Smooth muscle cell (in vitro differentiated cells): ENCODE measurements around the gene AGBL5. TPM values are rescaled to one million over a fixed set of nuclear protein-coding genes. Genes with fewer than 3 reads are reported as not detected.

Source experiments
- DNase-seq: peaks from one replicate; lab custom pipeline; 2025; ENCODE audit not compliant: unreplicated experiment; lab: John Stamatoyannopoulos, UW
- H2AFZ ChIP-seq: fragments of 200-600 bp; sonication (generic); 2 replicates; pipeline ENCODE4 v1.6.0; 2016; ENCODE audit warnings: antibody characterized with exemption, low read depth, mild to moderate bottlenecking
- H3F3A ChIP-seq: fragments of 200-600 bp; sonication (generic); 2 replicates; pipeline ENCODE4 v1.6.0; 2017; ENCODE audit warnings: antibody characterized with exemption, low read depth
- H3K27ac ChIP-seq: fragments of 200-600 bp; sonication (generic); 2 replicates; pipeline ENCODE4 v1.5.1; 2016; ENCODE audit warnings: low read depth, mild to moderate bottlenecking
- H3K27me3 ChIP-seq: fragments of 200-600 bp; sonication (generic); 2 replicates; pipeline ENCODE4 v1.6.1; 2016; ENCODE audit warnings: low read depth, mild to moderate bottlenecking
- H3K36me3 ChIP-seq: fragments of 200-600 bp; sonication (generic); 2 replicates; pipeline ENCODE4 v1.5.1; 2016; ENCODE audit warnings: low read depth
- H3K4me1 ChIP-seq: fragments of 200-600 bp; sonication (generic); 2 replicates; pipeline ENCODE4 v1.5.1; 2016; ENCODE audit warnings: low read depth
- H3K4me2 ChIP-seq: fragments of 200-600 bp; sonication (generic); 2 replicates; pipeline ENCODE4 v1.6.0; 2016; ENCODE audit warnings: mild to moderate bottlenecking
- H3K4me3 ChIP-seq: fragments of 200-600 bp; sonication (generic); 2 replicates; pipeline ENCODE4 v1.5.1; 2016; ENCODE audit warnings: mild to moderate bottlenecking
- H3K79me2 ChIP-seq: fragments of 200-600 bp; sonication (generic); 2 replicates; pipeline ENCODE4 v1.6.0; 2016; ENCODE audit warnings: low read depth, mild to moderate bottlenecking
- H3K9ac ChIP-seq: fragments of 200-600 bp; sonication (generic); 2 replicates; pipeline ENCODE4 v1.6.0; 2016; ENCODE audit warnings: low read depth
- H3K9me3 ChIP-seq: fragments of 200-600 bp; sonication (generic); replicated peaks from 2 replicates; pipeline ENCODE4 v1.5.1; 2016; ENCODE audit warnings: low read depth
- H4K20me1 ChIP-seq: fragments of 200-600 bp; sonication (generic); 2 replicates; pipeline ENCODE4 v1.6.0; 2016; ENCODE audit warnings: low read depth
- CTCF ChIP-seq: fragments of 200-600 bp; sonication (generic); IDR thresholded peaks from 2 replicates; pipeline ENCODE4 v1.5.1; 2017; ENCODE audit warnings: borderline replicate concordance, mild to moderate bottlenecking, antibody characterized with exemption; ENCODE audit not compliant: insufficient read depth, poor library complexity, severe bottlenecking
- WGBS: methylation state at CpG from one replicate; pipeline ENCODE4 v1.1.7; 2016; ENCODE audit warnings: low lambda C conversion rate; 5-methylcytosine and 5-hydroxymethylcytosine counted together
- polyA plus RNA-seq: library from polyadenylated mRNA; unstranded; fragments of >200 nt; fragmentation: Nextera tagmentation; extraction: Ambion mirVana; gene quantifications from 2 replicates; pipeline ENCODE4 v1.2.1, GENCODE V29; 2016
- total RNA-seq: library from RNA; depleted of rRNA; stranded (reverse); fragments of >200 nt; gene quantifications from 2 replicates; pipeline ENCODE4 v1.2.3, GENCODE V29; 2014

Gene AGBL5
- total and polyA plus RNA-seq, 2 experiments from 2014 or later, result 13.7 to 17.1 TPM

- no peak overlapping the region for H3K9ac ChIP-seq
- DNase-seq, result no peak
- no peak overlapping the region for H3K4me2 ChIP-seq
- no peak overlapping the region for H3K27ac ChIP-seq
- H3K4me1 ChIP-seq, result no peaks in the 10 kb centered on the region
- WGBS, result 96% methylated on average over 10 of the region's 10 CpGs
- no peak overlapping the region for H3K4me3 ChIP-seq
- H3K79me2 ChIP-seq, result peaks cover 7% of the 10 kb centered on the region
- TF ChIP-seq CTCF, result no peak
- H3K36me3 ChIP-seq, result no peaks in the 10 kb centered on the region
- H3K9me3 ChIP-seq, result no peaks in the 10 kb centered on the region
- H4K20me1 ChIP-seq, result peaks cover 14% of the 10 kb centered on the region
- peaks cover 21% of the 10 kb centered on the region for H3F3A ChIP-seq
- no peak overlapping the region for H2AFZ ChIP-seq
- no peaks in the 10 kb centered on the region for H3K27me3 ChIP-seq
Observed at GRCh38 chr2:27058210-27058609, 6.7 kb downstream of the AGBL5 start.

- Histone ChIP-seq H3K4me3 (no peak overlapping the region), H3F3A (peaks cover 17% of the 10 kb centered on the region), H3K4me2 (no peak overlapping the region), H2AFZ (no peak overlapping the region), H3K36me3 (no peaks in the 10 kb centered on the region), H3K27ac (no peak overlapping the region), H3K27me3 (no peaks in the 10 kb centered on the region), H4K20me1 (peaks cover 20% of the 10 kb centered on the region), H3K9ac (no peak overlapping the region), H3K4me1 (no peaks in the 10 kb centered on the region), H3K9me3 (no peaks in the 10 kb centered on the region), H3K79me2 (peaks cover 7% of the 10 kb centered on the region)
- TF ChIP-seq CTCF, result no peak
- 93% methylated on average over 15 of the region's 15 CpGs for WGBS
- no peak for DNase-seq
Observed at GRCh38 chr2:27059141-27059820, 7.8 kb downstream of the AGBL5 start.

- Histone ChIP-seq H3K9me3 (no peaks in the 10 kb centered on the region), H3K36me3 (no peaks in the 10 kb centered on the region), H3K79me2 (peaks cover 10% of the 10 kb centered on the region), H3K4me3 (no peak overlapping the region), H3F3A (peaks cover 19% of the 10 kb centered on the region), H2AFZ (no peak overlapping the region), H3K27me3 (no peaks in the 10 kb centered on the region), H4K20me1 (peaks cover 29% of the 10 kb centered on the region), H3K4me2 (no peak overlapping the region), H3K4me1 (no peaks in the 10 kb centered on the region), H3K27ac (no peak overlapping the region), H3K9ac (no peak overlapping the region)
- no peak for DNase-seq
- TF ChIP-seq CTCF, result no peak
- 99% methylated on average over 3 of the region's 3 CpGs for WGBS
Observed at GRCh38 chr2:27060323-27060722, 8.9 kb downstream of the AGBL5 start.

GRCh38 chr2:27065128-27065527 lies 13.7 kb downstream of the AGBL5 start:
- H3K4me2 ChIP-seq, result no peak overlapping the region
- no peak for DNase-seq
- no peaks in the 10 kb centered on the region for H3K9me3 ChIP-seq
- no peaks in the 10 kb centered on the region for H3K36me3 ChIP-seq
- peaks cover 48% of the 10 kb centered on the region for H3K79me2 ChIP-seq
- TF ChIP-seq CTCF, result no peak
- H3K27ac ChIP-seq, result peak overlapping the region; percentile 7
- H3K4me3 ChIP-seq, result no peak overlapping the region
- H3K9ac ChIP-seq, result no peak overlapping the region
- H2AFZ ChIP-seq, result no peak overlapping the region
- no peaks in the 10 kb centered on the region for H3K27me3 ChIP-seq
- peaks cover 2% of the 10 kb centered on the region for H3K4me1 ChIP-seq
- whole genome bisulfite sequencing, result 94% methylated on average over 3 of the region's 3 CpGs
- H3F3A ChIP-seq, result peaks cover 22% of the 10 kb centered on the region
- peaks cover 70% of the 10 kb centered on the region for H4K20me1 ChIP-seq
